SHP77 (cell line): ENCODE results near the gene ANKS3.

Source experiments
- DNase-seq, 2 experiments: peaks; one replicate each; lab custom pipeline; 2025; lab: John Stamatoyannopoulos, UW

ANKS3 gene

DNA sequence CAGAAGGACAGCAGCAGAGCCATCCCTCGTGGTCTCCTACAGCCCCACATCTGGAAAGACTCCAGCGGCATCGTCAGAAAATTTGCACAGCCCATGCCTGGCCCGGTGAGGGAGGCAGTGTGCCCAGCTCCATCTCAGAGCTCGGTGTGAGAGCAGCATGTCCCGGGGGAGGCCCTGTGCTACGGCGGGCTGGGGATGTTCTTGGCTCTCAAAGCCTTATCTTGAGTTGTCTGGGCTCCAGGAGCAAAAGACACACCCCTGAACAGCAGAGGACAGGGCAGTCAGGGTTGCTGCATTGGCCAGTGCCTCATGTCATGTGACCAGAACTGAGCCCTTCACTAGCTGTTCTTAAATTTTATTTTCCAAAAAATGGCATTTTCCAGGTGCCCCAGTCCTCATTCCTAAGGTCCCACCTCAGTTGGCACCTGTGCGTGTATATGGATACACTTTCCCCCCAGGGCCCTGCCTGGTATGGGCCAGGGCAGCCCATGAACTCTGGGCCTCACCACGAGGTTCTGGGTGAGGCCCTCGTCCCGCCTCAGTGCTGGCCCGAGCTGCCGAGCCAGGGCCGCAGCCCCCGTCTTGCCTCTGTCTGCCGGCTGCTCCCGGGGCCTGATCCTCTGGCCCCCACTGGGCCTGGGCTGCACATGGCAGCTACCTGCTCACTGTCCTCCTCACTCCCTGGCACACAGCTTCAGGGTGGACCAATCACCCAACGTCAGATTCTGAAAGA lies 37.7 kb downstream of the ANKS3 start:
- DNase-seq = no peak

DNA sequence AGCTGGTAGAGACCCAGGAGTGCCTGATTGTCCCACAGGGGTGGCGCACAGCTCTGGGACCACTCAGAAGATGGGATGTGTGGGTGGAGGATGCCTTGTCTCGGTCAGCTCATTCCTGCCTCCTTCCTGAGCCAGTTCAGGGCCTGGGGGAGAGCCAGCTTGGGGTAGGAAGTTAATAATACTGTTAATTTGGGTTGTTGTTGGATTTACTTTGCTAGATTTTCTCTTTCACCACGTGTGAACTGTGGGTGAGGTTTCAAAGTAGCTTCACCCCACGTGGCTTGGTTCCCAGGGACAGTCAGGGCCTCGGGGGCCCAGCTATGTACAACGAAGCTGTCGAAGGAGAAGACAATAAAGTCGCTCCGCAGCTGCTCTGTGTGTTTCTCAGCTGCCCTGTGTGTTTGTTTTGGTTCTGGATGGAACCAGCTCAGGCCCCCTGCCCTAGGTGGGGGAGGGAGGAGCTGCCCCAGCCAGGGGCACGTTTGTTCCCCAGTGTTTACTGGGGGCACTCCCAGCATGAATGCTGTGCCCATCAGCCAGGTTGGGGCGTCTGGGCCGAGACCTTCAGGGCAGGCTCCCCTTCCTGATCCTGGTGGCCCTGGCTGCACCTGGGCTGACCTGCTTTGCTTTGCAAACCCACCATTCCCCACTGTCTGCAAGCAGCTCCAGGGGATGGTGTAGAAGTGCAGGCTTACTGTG lies 38.4 kb downstream of the ANKS3 start:
- peak in 1 of 2 experiments; percentile 11 for DNase-seq

DNA sequence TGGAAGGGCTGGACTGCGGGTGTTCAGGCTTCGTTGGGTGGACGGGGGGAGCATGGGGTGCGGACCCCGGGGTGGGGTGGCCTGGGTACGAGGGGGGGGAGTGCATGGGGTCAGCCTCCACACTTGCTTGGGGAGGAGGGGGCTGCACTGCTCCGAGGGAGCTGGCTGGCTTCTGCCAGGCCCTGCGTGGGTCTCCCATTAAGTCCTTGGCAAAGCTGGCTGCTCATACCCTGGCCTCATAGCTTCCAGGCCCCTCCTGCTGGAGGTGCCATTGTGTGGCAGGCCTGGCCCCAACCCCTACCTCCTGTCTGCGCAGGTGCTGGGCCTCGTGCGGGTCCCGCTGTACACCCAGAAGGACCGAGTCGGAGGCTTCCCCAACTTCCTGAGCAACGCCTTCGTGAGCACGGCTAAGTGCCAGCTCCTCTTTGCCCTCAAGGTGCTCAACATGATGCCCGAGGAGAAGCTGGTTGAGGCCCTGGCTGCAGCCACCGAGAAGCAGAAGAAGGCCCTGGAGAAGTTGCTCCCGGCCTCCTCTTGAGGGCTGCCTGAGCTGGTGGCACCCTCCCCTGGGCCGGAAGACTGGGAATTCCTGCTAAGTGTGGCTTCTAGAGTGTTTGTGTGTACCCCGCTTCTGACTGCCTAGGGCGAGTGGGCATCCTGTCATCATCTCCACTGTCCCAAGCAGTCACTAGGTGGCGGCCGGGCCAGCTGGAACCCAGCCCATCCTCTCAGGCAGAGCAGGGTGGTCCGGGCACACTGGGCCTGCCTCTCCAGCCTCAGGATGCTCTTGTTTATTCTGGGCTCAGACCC lies 39.2 kb downstream of the ANKS3 start:
- DNase-seq = no peak

DNA sequence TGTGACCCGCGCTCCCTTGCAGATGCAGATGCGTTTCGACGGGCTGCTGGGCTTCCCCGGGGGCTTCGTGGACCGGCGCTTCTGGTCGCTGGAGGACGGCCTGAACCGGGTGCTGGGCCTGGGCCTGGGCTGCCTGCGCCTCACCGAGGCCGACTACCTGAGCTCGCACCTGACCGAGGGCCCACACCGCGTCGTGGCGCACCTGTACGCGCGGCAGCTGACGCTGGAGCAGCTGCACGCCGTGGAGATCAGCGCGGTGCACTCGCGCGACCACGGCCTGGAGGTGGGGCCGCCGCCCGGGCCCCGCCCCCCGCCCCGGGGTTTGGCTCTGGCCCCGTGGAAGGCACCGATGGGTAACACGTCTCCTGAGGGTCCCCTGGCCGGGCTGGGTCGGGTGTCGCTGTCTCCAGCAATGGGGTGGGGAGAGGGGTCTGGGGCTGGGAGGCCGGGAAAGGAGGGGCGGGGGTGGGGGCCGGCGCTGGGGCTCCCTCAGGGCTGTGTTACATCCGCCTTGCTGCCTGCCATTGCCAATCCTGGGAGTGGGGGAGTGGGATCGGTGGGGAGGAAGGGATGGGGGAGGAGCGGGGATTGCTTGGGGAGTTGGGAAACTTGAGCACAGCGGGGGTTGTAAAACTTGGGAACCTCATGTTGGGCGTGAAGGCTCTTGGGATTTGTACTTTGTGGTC lies 40.0 kb downstream of the ANKS3 start:
- DNase-seq = no peak

DNA sequence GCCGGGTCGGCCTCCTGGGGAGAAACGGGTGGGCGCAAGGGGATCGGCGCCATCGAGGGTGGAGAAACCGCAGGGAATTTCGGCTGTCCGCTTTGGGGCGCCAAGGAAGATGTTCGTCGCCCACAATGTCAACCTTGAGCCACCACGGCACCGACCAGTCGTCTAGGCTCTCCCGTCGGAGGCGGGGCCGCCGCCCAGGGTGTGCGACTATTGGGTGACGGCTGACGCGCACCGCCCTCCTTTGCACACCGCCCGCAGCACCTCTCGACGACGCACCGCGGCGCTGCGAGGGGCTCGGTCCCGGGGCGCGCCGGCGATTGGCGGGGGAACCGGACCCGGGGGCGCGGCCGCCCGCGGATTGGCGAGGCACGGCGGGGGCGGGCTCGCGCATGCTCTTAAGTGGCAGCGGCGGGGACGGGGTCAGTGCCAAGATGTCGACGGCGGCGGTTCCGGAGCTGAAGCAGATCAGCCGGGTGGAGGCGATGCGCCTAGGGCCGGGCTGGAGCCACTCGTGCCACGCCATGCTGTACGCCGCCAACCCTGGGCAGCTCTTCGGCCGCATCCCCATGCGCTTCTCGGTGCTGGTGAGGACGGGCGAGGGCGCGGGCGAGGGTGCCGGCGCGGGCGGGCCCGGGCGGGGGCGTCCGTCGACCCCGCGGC lies 40.6 kb downstream of the ANKS3 start, which contains the start of gene NUDT16L1:
TSS of gene NUDT16L1 (plus strand) at position 267 of the 660 bp plus-strand sequence. CDS start at position 432, 165 bp downstream.
- DNase-seq = peak; percentile 92 to 94

DNA sequence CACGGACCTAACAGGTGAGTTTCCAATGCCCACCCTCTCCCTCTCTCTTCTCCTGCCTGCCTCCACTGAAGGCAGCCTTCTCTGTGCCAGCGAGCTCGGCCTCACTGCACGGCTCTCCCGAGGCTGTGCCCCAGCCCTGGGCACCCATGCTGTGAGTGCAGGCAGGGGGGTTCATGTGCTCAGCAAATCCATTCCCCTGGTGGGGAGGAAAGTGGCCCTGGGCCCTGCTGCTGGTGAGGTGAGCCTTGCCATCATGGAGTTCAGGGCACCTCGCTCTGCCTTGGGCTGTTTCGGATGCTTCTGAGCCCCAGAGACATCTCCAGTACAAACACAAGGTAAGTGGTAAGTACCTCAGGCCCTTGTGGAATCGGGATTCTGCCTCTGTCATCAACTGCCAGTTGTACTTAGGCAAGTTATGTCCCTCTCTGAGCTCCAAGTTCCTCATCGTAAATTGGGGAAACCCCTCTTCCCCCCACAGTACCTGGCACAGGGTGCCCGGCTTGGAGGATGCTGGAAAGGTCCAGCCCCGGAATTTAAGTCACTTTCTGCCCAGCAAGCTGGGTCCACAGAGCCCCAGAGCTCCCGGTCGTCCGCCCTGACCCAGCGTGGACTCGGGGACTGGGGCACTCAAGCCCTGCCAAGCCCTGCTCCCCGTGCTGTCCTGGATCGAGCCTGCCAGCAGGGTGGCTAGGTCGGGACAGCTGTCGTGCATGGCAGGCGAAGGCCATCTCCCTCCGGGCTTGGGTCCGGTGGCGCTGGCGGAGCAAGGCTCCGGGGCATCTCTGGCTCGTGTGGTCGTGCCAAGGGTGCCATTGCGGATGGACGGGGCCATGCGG lies 41.4 kb downstream of the ANKS3 start:
- no peak for DNase-seq

DNA sequence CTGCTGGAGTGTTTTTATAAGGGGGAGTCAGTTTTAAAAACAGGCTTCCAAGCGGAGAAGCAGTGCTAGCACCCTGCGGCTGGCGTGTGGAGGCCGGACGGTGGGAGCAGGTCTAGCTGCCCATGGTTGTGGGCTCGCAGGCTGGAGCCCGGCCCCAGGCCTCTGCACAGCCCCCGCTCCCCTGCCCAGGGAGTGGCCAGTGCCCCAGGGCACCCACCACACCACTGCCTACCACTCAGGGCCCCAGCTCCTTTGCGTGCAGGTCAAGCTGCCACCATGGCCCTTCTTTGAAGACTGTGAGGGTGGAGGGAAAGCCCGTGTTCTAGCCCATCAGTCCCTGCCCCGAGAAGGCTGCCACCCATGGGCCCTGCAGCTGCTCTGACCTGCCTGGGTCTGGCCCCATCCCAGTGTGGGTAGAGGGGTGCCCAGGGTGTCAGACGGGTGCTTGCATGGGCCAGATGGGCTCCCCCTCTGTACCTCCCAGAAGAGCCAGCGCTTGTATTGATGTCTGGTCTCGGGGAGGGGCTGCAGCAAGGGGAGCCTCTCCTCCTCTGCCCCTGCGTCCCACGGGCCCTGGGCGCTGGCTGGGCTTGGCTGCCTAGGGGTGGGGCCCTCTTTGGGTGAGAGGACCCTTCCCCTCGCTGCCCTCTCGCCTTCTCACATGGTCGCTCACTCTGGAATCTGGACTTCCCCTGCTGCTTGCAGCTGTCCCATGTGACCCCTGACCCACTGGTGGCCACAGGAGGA lies 42.2 kb downstream of the ANKS3 start:
- no peak for DNase-seq

DNA sequence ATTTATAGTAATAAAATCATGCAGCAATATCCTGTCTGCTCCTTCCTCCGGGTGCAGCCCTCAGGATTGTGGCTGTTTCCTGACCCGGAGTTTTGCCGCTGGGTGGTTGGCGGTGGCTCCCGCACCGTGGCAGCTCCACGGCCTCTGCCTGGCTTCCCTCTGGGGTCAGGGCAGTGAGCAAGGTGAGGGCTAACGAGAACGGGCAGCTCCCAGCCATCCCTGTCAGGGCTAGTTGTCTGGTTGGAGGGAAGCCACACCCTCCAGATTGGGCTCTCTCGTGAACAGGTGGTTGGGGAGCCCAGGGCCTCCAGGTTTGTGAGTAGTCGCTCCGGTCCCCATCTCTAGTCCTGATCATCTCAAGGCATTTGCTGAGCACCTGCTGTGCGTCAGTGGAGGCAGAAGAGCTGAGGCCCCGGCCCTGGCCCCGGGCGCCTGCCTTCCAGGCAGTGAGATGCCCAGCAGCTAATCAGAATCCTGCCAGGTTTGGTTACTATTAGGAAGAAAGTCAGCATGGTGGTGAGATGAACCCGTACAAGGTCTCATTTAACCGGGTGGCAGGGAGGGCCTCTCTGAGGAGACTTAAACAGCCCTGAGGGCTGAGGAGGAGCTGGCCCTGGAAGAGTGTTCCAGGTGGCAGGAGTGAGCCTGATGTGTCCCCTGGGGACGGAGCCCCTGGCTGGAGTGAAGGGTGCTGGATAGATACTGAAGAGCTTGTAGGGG lies 43.0 kb downstream of the ANKS3 start:
- DNase-seq = no peak

DNA sequence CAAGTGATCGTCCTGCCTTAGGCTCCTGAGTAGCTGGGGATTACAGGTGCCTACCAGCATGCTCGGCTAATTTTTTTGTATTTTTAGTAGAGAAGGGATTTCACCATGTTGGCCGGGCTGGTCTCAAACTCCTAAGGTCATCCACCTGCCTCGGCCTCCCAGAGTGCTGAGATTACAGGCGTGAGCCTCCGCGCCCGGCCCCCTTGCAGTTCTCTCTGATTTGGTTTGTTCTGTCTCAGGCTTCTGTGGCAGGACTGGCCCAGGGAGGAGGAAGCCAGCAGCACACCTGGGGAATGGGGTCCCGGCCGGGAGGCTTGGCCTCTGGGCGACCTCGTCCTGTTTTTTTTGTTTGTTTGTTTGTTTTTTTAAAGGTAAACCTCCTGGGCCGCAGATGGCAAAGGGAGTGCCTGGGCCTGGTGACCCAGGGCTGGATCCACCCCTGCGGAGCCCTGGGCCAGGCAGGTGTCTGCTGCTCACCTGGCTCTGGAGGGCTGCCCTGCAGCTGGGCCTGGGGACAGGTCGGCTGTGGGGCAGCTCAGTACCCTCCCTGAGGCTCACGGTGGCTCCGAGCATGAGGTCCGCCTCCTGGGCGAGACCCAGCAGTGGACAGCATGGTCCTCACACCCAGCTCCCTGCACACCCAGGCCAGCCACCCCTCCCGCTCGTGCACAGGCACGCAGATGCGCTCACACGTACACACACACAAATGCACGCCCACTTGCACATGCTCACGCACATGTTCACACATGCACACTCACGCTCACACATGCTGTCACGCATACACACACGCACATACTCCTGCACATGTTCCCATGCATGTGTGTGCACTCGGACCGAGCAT lies 44.0 kb downstream of the ANKS3 start:
- no peak for DNase-seq

DNA sequence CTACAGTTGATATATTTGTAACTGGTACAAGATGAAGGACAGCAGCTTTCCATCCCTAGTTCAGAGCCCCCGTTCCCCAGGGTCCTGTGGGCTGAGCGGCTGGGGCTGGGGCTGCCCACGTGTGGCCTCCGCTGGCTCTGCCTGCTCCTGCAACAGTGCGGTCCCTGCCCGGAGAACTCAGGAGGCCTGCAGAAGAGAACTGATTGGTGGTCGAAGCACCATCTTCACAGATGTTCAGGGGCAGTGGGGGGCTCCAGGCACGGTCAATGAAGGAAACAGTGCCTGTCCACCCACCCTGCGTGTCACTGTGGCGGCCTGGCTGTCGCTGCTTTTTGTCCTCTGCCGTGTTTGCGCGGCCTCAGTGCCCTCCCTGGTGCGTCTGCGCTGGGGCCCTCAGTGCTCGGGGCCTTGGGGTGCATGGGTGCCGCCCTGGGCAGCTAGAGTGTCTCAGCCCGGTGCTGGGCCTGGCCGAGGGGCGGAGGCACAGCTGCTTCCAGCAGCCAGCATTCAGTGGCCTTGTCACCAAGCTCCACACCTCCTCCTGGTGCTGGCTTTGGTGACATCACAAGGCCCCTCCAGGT lies 44.9 kb downstream of the ANKS3 start:
- no peak for DNase-seq

DNA sequence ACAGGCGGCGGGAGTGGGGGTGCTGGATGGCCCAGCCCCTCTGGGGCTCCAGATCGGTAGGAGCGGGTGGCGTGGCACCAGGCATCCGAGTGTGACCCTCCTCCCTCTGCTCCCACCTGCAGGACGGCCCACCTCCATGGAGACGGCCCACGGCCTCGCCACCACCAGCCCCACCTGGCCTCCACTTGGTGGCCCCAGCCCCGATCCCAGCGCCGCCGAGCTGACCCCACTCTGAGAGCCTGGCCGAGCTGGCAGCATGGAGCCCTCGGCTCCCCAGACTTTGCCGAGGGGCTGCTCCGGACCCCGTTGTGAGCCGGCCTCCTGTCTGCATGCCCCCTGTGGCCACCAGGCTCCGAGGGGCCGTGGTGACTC lies 45.4 kb downstream of the ANKS3 start:
- DNase-seq = no peak

DNA sequence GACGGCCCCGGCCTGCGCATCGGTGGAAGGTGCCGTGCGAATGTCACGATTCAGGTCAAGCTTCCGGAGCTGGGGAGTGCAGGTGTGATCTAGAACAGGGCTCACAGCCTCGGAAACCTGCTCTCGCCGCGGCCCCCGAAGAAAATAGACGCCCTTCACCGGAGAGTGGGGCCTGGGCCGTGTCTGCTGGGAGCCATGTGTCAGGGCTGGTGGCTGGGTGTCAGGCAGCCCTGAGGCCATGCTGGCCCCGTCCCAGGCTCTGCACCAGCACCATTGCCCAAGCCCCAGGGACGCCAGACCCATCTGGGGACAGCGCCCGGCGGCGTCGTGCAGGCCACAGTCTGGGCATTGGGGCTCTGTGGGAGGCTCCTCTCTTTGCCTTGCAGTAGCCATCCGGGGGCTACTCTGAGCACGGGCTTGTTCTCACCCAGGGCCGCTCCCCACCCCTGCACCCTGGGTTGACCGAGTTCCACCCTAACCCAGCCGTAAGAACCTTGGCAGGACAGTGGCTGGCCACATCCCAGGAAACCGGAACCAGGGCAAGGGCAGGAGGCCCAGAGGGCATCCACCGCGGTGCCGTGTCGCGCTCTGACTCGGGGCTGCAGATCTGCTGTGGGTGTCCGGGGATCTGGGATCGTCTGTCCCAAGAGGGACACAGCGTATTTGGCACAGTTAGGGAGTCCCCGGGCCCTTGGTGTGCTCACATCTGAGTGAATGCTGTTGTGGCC lies 46.0 kb downstream of the ANKS3 start:
- DNase-seq = no peak

DNA sequence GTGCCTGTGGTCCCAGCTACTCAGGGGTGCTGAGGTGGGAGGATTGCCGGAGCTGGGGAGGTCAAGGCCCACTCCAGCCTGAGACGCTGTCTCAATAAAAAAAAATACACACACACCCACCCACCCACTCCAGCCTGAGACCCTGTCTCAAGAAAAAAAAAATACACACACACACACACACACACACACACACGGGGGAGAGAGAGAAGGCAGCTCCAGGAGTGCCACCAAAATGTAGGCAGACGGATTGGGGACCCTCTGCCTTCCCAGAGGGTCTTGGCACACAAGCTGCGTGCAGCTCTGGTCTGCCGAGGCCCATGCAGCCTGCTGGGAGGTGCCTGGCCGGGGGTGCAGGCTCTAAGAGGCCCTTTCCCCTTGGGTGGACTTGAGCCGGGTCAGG lies 46.7 kb downstream of the ANKS3 start:
- DNase-seq = no peak

DNA sequence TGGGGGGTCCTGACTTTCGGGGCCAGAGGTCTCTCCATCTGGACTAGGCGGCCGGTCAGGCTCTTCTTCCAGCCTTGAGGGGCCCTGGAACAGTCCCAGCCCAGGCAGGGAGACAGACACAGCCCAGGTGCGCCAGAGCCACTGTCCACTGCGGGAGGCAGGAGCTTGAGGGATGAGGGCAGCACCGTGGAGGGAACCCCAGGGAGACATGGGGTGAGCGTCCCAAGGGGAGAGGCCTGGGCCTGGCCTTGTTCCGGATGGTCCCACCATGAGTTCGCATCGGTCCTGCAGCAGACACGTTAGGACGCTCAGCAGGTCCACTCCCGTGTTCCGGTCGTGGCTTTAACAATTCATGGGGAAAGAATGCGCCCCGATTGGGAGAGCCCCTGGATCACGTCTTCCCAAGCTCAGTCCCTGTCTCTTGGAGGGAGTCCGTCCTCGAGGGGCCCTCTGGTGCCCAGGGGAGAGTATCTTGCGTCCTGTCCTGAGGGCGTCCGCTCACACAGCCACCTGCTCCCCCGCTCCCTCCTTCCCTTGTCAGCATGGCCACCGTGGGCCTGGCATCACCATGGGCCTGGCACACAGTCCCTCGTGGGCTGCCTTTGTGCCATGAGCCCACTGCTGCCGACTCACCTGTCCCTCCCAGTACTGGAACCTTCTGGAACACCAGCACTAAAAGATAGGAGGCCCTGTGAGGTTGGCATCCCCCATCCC lies 47.4 kb downstream of the ANKS3 start:
- DNase-seq = no peak

DNA sequence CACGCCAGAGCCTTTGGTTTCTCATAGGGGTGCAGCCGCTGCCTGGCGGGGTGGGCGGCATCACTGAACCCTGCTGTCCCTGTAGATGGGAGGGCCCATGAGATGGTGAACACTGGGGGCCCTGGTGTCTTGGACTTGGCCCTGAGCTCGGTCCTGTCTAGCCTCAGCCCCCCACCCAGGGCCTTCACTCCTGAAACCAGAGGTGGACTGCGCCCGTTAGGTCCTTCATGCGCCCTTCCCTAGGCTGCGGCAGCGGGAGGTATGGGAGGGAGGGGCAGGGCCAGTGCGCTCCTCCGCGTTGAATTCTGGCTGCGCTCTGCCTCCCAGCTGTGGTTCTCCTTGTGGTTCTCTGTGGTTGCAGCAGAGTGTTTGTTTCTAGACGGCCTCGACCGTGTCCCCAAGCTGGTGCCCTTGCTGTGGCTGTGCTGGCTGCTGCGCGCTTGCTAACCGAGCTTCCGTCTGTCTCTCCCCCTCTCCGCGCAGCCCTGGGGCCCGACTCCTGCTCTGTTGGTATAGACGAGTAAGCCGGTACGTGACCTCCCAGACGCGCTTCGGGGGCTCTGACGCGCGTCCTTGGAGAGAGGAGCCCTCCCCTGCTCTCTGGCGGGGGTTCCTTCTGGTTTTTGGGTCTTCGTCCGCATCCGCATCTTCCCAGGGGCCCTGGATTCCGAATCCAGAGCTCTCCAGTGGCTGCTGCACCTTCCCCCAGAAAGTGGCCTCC lies 48.1 kb downstream of the ANKS3 start:
- DNase-seq = no peak

DNA sequence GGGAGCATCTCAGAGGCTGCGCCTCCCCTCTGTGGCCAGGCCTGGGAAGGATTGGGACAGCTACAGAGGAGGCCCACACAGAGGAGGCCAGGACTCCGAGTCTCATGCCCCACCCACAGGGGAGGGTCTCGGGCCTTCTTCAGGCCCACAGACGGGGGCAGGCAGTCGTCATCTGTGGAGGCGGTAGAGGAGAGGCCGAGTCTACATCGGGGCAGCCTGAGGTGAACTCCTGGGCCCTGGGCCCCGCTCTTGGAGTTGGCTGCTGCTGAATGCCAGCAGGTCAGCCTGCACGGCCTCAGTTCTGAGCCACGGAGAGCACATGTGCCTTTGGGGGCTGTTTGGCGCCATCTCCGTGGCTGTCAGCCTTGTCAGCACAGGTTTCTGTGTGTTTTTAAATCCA lies 48.8 kb downstream of the ANKS3 start:
- no peak for DNase-seq
